NCI-H446 treated with DMSO at 0.1 percent for 48 hours (cell line): ENCODE measurements around the gene TRERF1.
"Not testable (repeated sequence)": the region's sequence is repeated elsewhere in the genome, so short reads cannot be mapped to it uniquely, and the experiment has no call there.

Experiments
- DNase-seq: peaks from one replicate; lab custom pipeline; 2025; lab: John Stamatoyannopoulos, UW

The TRERF1 gene

GRCh38 chr6:42451333-42452170, at the start of gene TRERF1:
TSS of gene TRERF1 (minus strand) at chr6:42451926. CDS start at chr6:42269590, 182,336 bp downstream.
- DNase-seq: peak; percentile 63

GRCh38 chr6:42498473-42499128, 46.9 kb upstream of the TRERF1 start:
- no peak for DNase-seq

GRCh38 chr6:42493914-42494539, 42.3 kb upstream of the TRERF1 start:
- no peak for DNase-seq

GRCh38 chr6:42488129-42488528, 36.4 kb upstream of the TRERF1 start:
- no peak for DNase-seq

- DNase-seq: no peak
Measured at GRCh38 chr6:42484261-42484660, 32.5 kb upstream of the TRERF1 start.

GRCh38 chr6:42482174-42482573, 30.4 kb upstream of the TRERF1 start:
- DNase-seq: no peak

- no peak for DNase-seq
Measured at GRCh38 chr6:42471714-42472113, 20.0 kb upstream of the TRERF1 start.

GRCh38 chr6:42471142-42471541, 19.4 kb upstream of the TRERF1 start:
- no peak for DNase-seq

- DNase-seq: no peak
Measured at GRCh38 chr6:42468273-42468672, 16.5 kb upstream of the TRERF1 start.

GRCh38 chr6:42467651-42468050, 15.9 kb upstream of the TRERF1 start:
- no peak for DNase-seq

GRCh38 chr6:42466470-42466869, 14.7 kb upstream of the TRERF1 start:
- not testable (repeated sequence) for DNase-seq

- no peak for DNase-seq
Measured at GRCh38 chr6:42462474-42462972, 10.8 kb upstream of the TRERF1 start.

- DNase-seq: no peak
Measured at GRCh38 chr6:42460883-42461282, 9.2 kb upstream of the TRERF1 start.

- no peak for DNase-seq
Measured at GRCh38 chr6:42459888-42460287, 8.2 kb upstream of the TRERF1 start.

- no peak for DNase-seq
Measured at GRCh38 chr6:42454428-42454791, 2.7 kb upstream of the TRERF1 start.

- no peak for DNase-seq
Measured at GRCh38 chr6:42453654-42454427, 2.1 kb upstream of the TRERF1 start.

GRCh38 chr6:42453031-42453653, 1.4 kb upstream of the TRERF1 start:
- peak; percentile 72 for DNase-seq

GRCh38 chr6:42452171-42453030, 675 bp upstream of the TRERF1 start:
- peak; percentile 67 for DNase-seq

GRCh38 chr6:42450477-42451332, 1.0 kb downstream of the TRERF1 start:
- no peak for DNase-seq
